DMS53 treated with DMSO at 0.1 percent for 48 hours (cell line): ENCODE results near the gene TBPL1.
"Not testable (repeated sequence)": the region's sequence is repeated elsewhere in the genome, so short reads cannot be mapped to it uniquely, and the experiment has no call there.

Experiments
- DNase-seq: peaks from one replicate; lab custom pipeline; 2025; ENCODE audit not compliant: unreplicated experiment; lab: John Stamatoyannopoulos, UW

TBPL1 gene

DNA sequence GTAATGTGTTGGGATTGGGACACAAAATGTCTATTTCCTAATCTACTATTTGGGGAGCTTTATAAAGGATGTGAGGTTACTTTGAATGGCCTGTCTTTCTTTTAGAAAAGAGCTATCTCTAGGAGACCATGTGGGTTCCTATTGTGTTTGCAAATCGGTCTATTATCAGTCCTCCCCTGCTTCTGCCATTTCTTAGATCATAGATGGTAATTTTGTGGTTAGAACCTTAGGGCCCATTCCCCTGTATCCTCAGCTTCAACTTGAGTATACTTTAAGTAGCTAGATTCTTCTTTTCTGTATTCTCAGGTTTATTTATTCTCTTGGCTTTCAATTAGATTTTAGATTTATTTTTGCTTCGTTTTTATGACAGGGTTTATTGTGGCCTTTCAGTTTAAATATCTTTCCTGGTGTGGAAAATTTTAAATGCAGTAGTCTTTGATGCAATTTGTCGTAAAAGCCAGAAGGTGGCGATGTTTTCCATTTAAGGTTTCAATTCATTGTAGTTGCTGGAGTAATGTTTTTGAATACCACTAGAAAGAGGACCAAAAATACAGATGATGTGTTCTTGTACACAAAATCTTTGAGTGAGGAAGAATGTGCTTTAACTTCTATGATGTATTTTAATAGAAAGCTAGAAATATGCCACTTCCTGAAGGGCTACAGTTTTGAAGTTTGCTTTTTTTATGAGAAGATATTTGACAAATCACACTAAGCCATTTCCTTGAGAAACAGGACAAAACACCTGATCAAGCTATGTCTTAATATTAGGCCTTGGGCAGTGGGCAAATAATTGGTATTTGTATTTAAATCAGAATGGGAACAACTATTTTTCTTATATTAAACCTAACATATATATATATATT is 20.3 kb downstream of the TBPL1 start:
- peak; percentile 52 for DNase-seq

- DNase-seq = peak; percentile 24
Measured at GRCh38 chr6:133977983-133978895, 25.2 kb downstream of the TBPL1 start.

DNA sequence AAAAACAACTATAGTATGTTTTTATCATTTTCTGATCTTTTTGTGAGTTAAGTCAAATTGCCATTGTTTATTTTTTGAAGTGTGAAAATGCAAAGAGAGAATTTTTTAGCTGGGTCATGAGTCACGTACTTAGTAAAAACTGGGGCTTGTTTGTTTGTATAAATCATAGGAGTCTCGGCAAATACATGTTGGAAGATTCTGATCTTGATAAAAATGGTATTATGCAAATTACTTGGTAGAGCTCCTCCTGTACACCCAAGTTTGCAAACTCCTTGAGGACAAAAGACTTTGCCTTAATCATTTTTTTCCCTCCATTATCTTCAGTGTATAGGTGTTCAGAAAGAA is 25.8 kb downstream of the TBPL1 start:
- DNase-seq = no peak

DNA sequence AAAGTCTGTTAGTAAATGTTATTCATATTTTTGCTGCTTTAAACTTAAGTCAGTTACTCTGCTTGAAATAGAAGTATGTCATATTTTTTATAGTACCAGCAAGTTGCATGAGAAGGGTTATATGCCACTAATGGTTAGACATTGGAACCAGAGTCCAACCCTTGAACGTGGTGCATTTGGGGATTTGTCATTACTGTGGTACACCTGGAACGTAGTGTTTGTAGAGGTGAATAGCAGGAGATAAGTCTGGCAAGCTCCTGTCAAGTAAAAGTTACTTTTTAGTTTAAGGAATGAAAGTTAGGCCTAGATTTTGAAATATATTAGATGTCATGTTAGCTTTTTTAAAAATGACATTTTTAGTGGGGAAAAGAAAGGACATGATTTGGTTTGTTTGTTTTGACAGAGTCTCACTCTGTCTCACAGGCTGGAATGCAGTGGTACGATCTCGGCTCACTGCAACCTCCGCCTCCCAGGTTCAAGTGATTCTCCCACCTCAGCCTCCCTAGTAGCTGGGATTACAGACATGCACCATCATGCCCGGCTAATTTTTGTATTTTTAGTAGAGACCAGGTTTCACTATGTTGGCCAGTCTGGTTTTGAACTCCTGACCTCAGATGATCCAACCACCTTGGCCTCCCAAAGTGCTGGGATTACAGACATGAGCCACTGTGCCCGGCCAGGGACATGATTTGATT is 26.4 kb downstream of the TBPL1 start:
- DNase-seq = not testable (repeated sequence)

GRCh38 chr6:133980168-133980567 is 27.1 kb downstream of the TBPL1 start:
- no peak for DNase-seq

- no peak for DNase-seq
Measured at GRCh38 chr6:133983099-133983939, 30.3 kb downstream of the TBPL1 start.

DNA sequence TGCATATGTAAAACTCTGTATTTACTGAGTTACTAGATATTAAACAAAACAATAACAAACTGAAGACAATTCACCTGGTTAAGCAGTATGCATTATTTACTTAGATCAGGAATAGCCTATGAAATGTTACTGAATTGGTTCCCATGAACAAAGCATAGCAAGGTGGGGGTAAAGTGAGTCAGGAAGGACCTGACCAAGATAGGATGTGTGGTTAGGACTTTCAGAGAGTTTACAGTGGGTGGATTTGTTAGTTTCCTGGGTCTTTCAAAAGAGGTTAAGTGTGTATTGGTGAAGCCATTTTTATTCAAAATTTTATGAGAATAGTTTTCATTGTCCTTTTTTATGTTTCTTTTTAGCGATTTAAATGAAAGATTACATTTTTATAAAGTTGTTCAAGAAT is 32.9 kb downstream of the TBPL1 start:
- DNase-seq = no peak

DNA sequence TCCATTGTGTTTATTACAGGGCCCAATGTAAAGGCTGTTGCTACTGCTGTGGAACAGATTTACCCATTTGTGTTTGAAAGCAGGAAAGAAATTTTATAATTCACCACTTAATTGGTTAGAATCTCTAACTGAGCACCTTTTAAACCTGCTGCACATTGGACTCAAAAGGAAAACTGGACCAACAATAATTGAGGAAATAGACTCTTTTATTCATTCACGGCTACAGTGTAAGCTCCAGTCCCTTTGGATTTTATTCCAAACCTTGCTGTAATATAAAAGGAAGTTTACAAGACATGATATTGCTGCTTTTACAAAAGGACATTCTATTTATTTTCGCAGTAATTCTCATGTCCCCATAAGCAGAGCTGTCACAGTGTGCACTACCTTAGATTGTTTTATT is 33.9 kb downstream of the TBPL1 start:
- DNase-seq = no peak

GRCh38 chr6:133989525-133989924 is 36.5 kb downstream of the TBPL1 start:
- DNase-seq = no peak

- DNase-seq = no peak
Measured at GRCh38 chr6:133990321-133990720, 37.3 kb downstream of the TBPL1 start.

DNA sequence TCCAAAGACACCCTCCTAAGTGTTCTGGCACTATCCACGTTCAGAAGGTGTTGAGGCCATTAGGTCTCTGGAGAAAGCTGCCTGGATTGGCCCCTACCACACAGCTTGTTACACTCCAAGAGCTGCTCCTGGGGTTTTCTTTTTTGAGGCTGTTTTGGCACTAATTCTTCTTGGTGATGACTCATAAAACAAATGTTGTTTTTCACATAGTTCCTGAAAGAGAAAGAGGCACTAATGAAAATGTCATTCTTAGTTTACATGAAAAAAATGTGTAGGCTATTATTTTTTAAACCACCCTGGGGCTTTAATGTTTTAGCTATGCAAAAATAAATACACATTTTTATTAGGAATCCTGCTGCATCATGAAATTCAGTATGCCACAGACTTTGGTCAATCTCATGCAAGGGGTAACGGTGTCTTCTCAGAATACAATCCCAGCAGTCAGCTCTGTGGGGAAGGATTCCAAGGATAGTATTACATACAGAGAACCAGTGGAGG is 38.1 kb downstream of the TBPL1 start:
- DNase-seq = peak; percentile 44

DNA sequence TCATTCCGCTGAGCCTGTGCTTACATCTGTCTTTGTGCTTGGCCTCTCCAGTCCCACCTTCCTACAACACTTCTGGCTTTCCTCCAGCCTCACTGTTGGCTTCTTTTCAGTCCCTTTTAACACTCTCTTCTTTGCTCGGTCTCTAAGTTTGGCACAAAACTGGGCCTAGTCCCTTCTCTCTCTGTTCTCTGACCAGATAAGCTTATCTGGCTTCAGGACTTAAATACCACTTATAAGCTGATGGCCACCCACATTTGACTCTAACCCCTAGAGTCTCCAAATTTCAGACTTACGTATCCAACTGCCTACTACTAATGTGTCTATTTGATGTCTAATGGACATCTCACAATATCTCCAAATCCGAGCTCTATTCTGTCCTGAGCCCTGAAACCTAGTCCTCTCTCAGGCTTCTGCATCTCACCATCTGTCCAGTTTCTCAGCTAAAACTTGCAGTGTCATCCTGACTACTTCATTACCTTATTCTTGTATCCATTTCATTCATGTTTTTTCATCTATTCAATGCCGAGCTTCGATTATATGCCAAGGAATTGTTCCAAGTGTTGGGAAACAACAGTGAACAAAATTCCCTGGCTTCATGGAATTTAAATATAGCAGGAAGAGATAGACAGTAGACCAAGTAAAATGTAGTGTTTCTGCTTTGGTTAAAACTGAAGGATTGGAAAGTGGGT is 40.1 kb downstream of the TBPL1 start:
- no peak for DNase-seq

GRCh38 chr6:133995296-133995695 is 42.3 kb downstream of the TBPL1 start:
- no peak for DNase-seq

DNA sequence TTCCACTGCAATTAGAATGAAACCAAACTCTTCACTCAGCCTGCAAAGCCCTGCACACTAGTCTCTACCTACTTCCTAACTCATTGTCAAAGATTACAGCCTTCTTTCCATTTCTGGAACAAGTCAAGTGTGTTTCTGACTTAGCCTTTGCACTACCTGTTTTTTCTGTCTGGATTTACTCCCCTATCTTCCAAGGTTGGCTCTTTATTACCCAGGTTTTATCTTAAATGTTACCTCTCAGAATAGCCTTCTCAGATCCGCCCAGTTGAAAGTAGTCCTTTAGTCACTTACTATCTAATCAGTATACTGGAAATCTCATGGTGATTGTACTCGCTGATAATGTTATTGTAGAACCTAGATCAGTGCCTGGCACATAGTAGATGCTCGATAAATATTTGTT is 42.7 kb downstream of the TBPL1 start:
- DNase-seq = no peak

- DNase-seq = no peak
Measured at GRCh38 chr6:133997267-133997666, 44.2 kb downstream of the TBPL1 start.

DNA sequence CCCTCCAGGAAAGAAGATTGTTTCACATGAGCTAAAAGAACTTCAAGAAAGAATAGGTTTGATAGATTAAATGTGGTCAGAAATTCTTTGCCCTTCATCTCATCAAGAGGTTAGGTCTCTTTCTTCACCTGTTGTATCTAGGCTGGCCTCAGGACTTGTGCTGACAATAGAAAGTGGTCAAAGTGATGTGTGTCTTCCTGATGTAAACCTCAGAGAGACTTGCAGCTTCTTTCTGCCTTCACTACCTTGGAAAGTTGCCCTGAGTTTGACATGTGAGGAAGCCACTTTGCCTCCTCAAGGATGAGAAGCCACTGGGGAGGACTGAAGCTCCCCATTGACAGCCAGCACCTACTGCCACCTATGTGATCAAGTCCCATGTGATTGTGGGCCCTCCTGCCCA is 46.3 kb downstream of the TBPL1 start:
- DNase-seq = no peak

DNA sequence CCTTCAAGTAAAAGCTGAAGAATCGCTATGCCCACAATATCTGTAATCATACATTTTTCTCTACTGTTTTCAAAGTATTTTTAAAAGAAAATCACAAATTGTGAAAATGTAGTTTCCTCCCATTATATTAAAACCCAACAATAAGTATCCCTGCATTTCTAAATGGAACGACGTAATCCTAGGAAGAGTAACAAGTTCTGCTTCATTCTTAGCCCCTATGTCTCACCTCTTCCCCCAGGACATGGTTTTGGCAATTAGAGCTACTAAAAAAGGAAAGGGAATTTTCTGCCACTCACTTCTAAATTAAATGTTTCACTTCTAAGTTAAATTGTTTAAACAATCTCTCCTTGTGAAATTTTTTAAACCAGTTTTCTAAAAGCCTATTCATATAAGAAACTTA is 47.4 kb downstream of the TBPL1 start:
- no peak for DNase-seq

DNA sequence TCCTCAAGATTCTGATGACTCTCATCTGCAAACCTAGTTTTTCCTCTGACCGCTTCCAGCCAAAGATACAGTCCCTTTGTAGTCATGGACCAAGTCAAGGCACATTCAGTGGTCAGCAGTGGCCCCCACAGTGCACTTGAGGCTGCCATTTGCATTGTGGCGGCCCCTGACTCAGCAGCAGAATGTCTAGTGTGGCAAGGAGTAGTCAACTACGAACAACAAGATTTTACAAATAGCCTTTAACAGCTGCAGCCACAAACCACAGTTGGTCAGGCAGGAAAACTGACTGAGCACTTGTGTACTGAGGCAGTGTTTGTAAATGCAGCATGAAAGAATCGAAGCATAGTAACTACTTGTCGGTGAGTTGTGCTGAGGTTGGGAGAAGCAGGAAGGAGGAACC is 49.8 kb downstream of the TBPL1 start:
- DNase-seq = no peak

- DNase-seq = no peak
Measured at GRCh38 chr6:134003542-134003951, 50.5 kb downstream of the TBPL1 start.

DNA sequence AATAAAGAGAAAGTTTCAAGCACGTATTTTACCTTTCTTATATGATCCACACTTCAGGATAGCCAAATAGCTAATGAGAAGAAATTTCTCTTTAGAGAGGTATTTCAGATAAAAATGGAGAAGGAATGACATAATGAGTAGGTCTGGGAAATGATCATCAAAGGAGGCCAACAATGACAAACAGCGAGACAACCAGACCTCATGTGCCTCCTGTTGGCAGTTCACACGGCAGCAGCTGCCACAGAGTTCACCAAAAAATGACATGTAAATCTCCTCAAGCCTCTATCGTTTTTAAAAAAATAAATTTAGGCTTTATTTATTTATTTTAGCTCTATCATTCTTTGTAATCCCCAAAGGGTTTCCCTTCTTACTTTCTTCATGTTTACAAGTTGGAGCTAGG is 51.7 kb downstream of the TBPL1 start:
- no peak for DNase-seq
